Lower leg skin (tissue), 3 donors: Measurements from ENCODE around the gene CDC42SE2.

ENCODE experiments used
- POLR2A ChIP-seq, 2 donors: fragments of 450-650 bp; IDR thresholded peaks; one replicate each; pipeline ENCODE4 v1.6.1; 2016 to 2017; ENCODE audit warnings: antibody characterized with exemption in 2 of 2, mild to moderate bottlenecking in 1 of 2, moderate library complexity in 1 of 2
- TF ChIP-seq, protein P1 (sequence below), 3 donors: fragments of 450-650 bp; IDR thresholded peaks; one replicate each; pipeline ENCODE4 v1.5.1; 2016; ENCODE audit warnings: antibody characterized with exemption in 3 of 3, mild to moderate bottlenecking in 3 of 3, moderate library complexity in 2 of 3

DNA sequence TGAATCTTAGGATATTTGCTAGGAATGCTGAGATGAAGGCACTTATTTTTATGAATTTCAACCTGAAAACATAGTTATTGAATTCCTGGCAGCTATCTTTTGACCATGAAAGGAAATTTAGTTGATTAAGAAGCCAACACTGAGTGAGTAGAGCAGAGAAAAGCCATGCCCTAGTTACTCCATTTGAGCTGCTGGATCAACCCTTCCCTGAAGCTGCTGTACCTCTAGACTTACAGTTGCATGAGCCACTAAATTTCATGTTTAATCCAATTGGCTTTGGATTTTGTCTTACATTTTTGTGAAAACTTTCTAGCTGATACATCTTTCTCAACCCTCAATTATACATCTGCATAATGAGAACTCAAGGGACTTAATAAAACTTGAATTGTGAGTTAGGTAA is 54.6 kb downstream of the CDC42SE2 start:
- TF ChIP-seq POLR2A (IDR thresholded peaks at IDR 0.05) = no peak
- TF ChIP-seq, protein P1, sequence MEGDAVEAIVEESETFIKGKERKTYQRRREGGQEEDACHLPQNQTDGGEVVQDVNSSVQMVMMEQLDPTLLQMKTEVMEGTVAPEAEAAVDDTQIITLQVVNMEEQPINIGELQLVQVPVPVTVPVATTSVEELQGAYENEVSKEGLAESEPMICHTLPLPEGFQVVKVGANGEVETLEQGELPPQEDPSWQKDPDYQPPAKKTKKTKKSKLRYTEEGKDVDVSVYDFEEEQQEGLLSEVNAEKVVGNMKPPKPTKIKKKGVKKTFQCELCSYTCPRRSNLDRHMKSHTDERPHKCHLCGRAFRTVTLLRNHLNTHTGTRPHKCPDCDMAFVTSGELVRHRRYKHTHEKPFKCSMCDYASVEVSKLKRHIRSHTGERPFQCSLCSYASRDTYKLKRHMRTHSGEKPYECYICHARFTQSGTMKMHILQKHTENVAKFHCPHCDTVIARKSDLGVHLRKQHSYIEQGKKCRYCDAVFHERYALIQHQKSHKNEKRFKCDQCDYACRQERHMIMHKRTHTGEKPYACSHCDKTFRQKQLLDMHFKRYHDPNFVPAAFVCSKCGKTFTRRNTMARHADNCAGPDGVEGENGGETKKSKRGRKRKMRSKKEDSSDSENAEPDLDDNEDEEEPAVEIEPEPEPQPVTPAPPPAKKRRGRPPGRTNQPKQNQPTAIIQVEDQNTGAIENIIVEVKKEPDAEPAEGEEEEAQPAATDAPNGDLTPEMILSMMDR (IDR thresholded peaks at IDR 0.05) = no peak
